K562 (cell line): ENCODE measurements around the gene NFYC. TPM values are rescaled to one million over a fixed set of nuclear protein-coding genes. Genes with fewer than 3 reads are reported as not detected.

Experiments used
- ATF2 ChIP-seq: sonication (generic); formaldehyde crosslinking; IDR thresholded peaks from 2 replicates; pipeline ENCODE4 v1.8.1; 2022; ENCODE audit warnings: missing genetic modification reagents
- ATF4 ChIP-seq: fragments of 450-650 bp; formaldehyde crosslinking; IDR thresholded peaks from 2 replicates; pipeline ENCODE4 v1.4.0; 2022; ENCODE audit warnings: mild to moderate bottlenecking, moderate library complexity
- ATF7 ChIP-seq: fragments of 450-650 bp; IDR thresholded peaks from 2 replicates; pipeline ENCODE4 v1.7.1; 2014; ENCODE audit warnings: mild to moderate bottlenecking, moderate library complexity
- CHAMP1 ChIP-seq: fragments of 450-650 bp; IDR thresholded peaks from 2 replicates; pipeline ENCODE4 v1.6.1; 2016; ENCODE audit warnings: mild to moderate bottlenecking
- DDX20 ChIP-seq: fragments of 450-650 bp; IDR thresholded peaks from 2 replicates; pipeline ENCODE4 v1.6.1; 2016; ENCODE audit warnings: missing genetic modification characterization, low read depth, mild to moderate bottlenecking, missing compliant biosample characterization, moderate library complexity
- HDAC1 ChIP-seq, 2 experiments: fragments of 450-650 bp; IDR thresholded peaks; 2 replicates each; pipeline ENCODE4 v1.6.1; 2016 to 2017; ENCODE audit warnings: inconsistent platforms in 1 of 2, mild to moderate bottlenecking in 1 of 2, moderate library complexity in 1 of 2
- NCOA6 ChIP-seq: fragments of 450-650 bp; IDR thresholded peaks from 2 replicates; pipeline ENCODE4 v1.6.1; 2017; ENCODE audit warnings: mild to moderate bottlenecking
- REST ChIP-seq, 2 experiments: fragments of 450-650 bp; formaldehyde crosslinking in 1 of 2; IDR thresholded peaks; 2 replicates each; pipeline versions ENCODE4 v1.4.0 to v1.6.1; 2014 to 2020; ENCODE audit warnings: mild to moderate bottlenecking in 2 of 2, borderline replicate concordance in 1 of 2, low read depth in 1 of 2
- RNF2 ChIP-seq: sonication (generic); IDR thresholded peaks from 2 replicates; pipeline ENCODE4 v1.6.1; 2016
- SIX5 ChIP-seq, 2 experiments: IDR thresholded peaks; 2 replicates each; pipeline ENCODE4 v1.6.1; 2011; ENCODE audit warnings: low read length in 2 of 2, borderline replicate concordance in 1 of 2, low read depth in 1 of 2, mild to moderate bottlenecking in 1 of 2, moderate library complexity in 1 of 2; ENCODE audit not compliant: insufficient read depth in 1 of 2
- SMARCC2 ChIP-seq: fragments of 450-650 bp; IDR thresholded peaks from 2 replicates; pipeline ENCODE4 v1.6.1; 2017; ENCODE audit warnings: antibody characterized with exemption, moderate library complexity, mild to moderate bottlenecking, low read depth
- TEAD2 ChIP-seq: fragments of 450-650 bp; IDR thresholded peaks from 2 replicates; pipeline ENCODE4 v1.6.1; 2016; ENCODE audit warnings: missing genetic modification characterization, control low read depth, missing compliant biosample characterization
- ZFPM2 ChIP-seq: fragments of 250-450 bp; sonication (Bioruptor Pico); IDR thresholded peaks from 2 replicates; pipeline ENCODE4 v1.5.1; 2022; ENCODE audit warnings: mild to moderate bottlenecking
- ZNF133 ChIP-seq: fragments of 250-450 bp; sonication (Bioruptor Pico); IDR thresholded peaks from 2 replicates; pipeline ENCODE4 v1.4.0; 2020; ENCODE audit warnings: mild to moderate bottlenecking
- polyA plus RNA-seq, 8 experiments: library from polyadenylated mRNA; depleted of rRNA in 4 of 8; stranded (reverse) in 5 of 8; unstranded in 3 of 8; fragments of >200 nt; fragmentation: Nextera tagmentation in 2 of 8; fragmentation: Illumina TruSeq in 1 of 8; extraction: Ambion mirVana in 2 of 8; extraction: Trizol in 1 of 8; gene quantifications; 2 replicates each; pipeline versions ENCODE4 v1.2.1 to v1.2.3, GENCODE V29; 2011 to 2014; ENCODE audit warnings: inconsistent platforms in 1 of 8, missing spikeins in 1 of 8
- total RNA-seq, 7 experiments: library from RNA; depleted of rRNA in 6 of 7; stranded (reverse); fragments of >200 nt in 6 of 7; fragmentation: Illumina TruSeq in 2 of 7; extraction: Trizol in 2 of 7; gene quantifications; 2 replicates each; pipeline versions ENCODE4 v1.2.1 to v1.2.3, GENCODE V29; 2011 to 2021; ENCODE audit warnings: low replicate concordance in 1 of 7

Gene NFYC
- total and polyA plus RNA-seq, 9 of the 15 experiments (the other 6 are each of a cell fraction or from before 2014, with no cell fraction given): 4.8 to 59.8 (median 41.1) TPM

GRCh38 chr1:40665335-40666171, 26.0 kb upstream of the NFYC start, which contains the start of gene RIMS3 (continued):
- TF ChIP-seq REST (IDR thresholded peaks at IDR 0.05; ENCODE audit: borderline replicate concordance) (peak; percentile 28; the same call in 1 of the 2 replicates), REST (CRISPR knock-in tag; IDR thresholded peaks at IDR 0.05; ENCODE audit: low read depth) (no peak), ZNF133 (CRISPR knock-in tag) (no peak), RNF2 (no peak), ATF4 (CRISPR knock-in tag) (no peak), HDAC1 (IDR thresholded peaks at IDR 0.05) (peak in 1 of 2 experiments; percentile 39; a peak in 2 of 4 replicates), ZFPM2 (CRISPR knock-in tag) (no peak), DDX20 (tag) (no peak), SMARCC2 (no peak), CHAMP1 (no peak), NCOA6 (no peak), ATF2 (no peak), SIX5 (IDR thresholded peaks at IDR 0.05; ENCODE audit: borderline replicate concordance in 1 of 2, insufficient read depth in 1 of 2, low read depth in 1 of 2, low read length in 2 of 2) (no peak), TEAD2 (tag) (no peak), ATF7 (0 out of 2 replicates have a peak, but pooled peaks have one; percentile 32)
